PFSK-1 (cell line): ENCODE data around the gene SP8.

Experiments
- FOXP2 ChIP-seq: optimal IDR thresholded peaks from 2 replicates; pipeline ENCODE3; 2011; ENCODE audit warnings: borderline replicate concordance, control low read depth, inconsistent platforms; ENCODE audit not compliant: insufficient read depth; ENCODE audit errors: extremely low read length, extremely low read depth
- POLR2AphosphoS5 ChIP-seq: IDR thresholded peaks from 2 replicates; pipeline ENCODE4 v1.6.1; 2012; ENCODE audit warnings: low read depth, mild to moderate bottlenecking, control low read depth, low read length, moderate library complexity
- SIN3A ChIP-seq: IDR thresholded peaks from 2 replicates; pipeline ENCODE4 v1.6.1; 2012; ENCODE audit warnings: mild to moderate bottlenecking, low read length, moderate library complexity, borderline replicate concordance; ENCODE audit not compliant: insufficient read depth
- TAF1 ChIP-seq: IDR thresholded peaks from 2 replicates; pipeline ENCODE4 v1.6.1; 2012; ENCODE audit warnings: low read length, control low read depth, borderline replicate concordance; ENCODE audit not compliant: insufficient read depth
- TF ChIP-seq, protein P1 (sequence below), 2 experiments: IDR thresholded peaks; 2 replicates each; pipeline versions ENCODE4 v1.6.1 to v1.8.0; 2011 to 2012; ENCODE audit warnings: low read depth in 2 of 2, low read length in 2 of 2, control low read depth in 1 of 2, inconsistent platforms in 1 of 2, mild to moderate bottlenecking in 1 of 2, moderate library complexity in 1 of 2; ENCODE audit not compliant: insufficient read depth in 1 of 2

Gene SP8

DNA sequence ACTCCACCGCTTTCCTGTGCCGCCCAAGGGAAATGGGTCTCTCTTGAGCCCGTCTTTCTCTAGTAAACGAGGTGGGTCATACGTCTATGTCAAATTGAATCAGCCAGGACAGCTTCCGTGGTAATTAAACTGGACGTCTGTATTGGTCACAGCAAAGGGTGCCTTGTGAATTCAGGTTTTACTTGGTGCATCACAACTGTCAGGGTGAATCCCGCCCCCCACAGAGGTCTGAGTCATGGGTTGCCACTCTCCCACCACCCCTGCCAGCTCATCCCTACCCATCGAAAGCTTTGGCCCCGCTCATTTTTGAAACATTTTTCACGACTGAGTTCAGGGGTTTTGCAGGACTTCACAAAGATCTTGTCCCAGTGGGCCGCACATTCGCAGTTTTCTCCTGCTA, 8.0 kb upstream of the SP8 start:
- TF ChIP-seq TAF1 (no peak), FOXP2 (no peak), POLR2AphosphoS5 (no peak), SIN3A (no peak)
- TF ChIP-seq, protein P1, sequence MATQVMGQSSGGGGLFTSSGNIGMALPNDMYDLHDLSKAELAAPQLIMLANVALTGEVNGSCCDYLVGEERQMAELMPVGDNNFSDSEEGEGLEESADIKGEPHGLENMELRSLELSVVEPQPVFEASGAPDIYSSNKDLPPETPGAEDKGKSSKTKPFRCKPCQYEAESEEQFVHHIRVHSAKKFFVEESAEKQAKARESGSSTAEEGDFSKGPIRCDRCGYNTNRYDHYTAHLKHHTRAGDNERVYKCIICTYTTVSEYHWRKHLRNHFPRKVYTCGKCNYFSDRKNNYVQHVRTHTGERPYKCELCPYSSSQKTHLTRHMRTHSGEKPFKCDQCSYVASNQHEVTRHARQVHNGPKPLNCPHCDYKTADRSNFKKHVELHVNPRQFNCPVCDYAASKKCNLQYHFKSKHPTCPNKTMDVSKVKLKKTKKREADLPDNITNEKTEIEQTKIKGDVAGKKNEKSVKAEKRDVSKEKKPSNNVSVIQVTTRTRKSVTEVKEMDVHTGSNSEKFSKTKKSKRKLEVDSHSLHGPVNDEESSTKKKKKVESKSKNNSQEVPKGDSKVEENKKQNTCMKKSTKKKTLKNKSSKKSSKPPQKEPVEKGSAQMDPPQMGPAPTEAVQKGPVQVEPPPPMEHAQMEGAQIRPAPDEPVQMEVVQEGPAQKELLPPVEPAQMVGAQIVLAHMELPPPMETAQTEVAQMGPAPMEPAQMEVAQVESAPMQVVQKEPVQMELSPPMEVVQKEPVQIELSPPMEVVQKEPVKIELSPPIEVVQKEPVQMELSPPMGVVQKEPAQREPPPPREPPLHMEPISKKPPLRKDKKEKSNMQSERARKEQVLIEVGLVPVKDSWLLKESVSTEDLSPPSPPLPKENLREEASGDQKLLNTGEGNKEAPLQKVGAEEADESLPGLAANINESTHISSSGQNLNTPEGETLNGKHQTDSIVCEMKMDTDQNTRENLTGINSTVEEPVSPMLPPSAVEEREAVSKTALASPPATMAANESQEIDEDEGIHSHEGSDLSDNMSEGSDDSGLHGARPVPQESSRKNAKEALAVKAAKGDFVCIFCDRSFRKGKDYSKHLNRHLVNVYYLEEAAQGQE (IDR thresholded peaks at IDR 0.05; ENCODE audit: insufficient read depth in 1 of 2, low read depth in 2 of 2, low read length in 2 of 2) = no peak

DNA sequence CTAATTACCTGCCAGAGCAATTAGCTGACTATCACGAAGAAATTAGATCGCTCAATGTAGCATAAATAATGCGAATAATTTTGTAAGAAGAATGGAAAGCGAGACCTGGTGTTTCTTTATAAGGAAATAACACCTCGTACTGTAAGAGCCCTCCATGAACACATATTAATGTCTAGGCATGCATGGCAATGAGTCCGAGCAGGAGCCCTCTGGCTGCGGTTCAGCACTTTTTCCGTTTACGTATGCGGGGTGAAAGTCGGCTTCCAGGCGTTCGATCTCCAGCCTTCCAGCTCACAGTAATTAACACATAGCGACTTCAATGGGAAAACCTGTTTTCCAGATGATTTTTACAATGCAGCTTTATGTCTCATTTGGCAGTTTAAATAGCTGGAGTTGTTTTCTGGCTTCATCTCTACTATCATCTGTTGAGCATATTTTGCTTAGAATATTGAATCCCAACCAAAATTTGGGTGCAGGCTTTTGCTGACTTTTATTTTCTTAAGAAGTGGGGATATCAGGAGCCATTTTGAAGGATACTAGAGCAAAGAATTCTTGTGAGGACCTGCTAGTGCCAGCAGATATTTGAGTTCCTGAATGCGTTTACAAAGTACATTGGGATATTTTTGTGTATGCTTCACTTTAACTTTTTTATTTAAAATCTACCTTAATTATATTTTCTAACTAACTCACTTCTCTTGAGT, 7.2 kb upstream of the SP8 start:
- TF ChIP-seq, protein P1 (IDR thresholded peaks at IDR 0.05; ENCODE audit: insufficient read depth in 1 of 2, low read depth in 2 of 2, low read length in 2 of 2) = no peak

DNA sequence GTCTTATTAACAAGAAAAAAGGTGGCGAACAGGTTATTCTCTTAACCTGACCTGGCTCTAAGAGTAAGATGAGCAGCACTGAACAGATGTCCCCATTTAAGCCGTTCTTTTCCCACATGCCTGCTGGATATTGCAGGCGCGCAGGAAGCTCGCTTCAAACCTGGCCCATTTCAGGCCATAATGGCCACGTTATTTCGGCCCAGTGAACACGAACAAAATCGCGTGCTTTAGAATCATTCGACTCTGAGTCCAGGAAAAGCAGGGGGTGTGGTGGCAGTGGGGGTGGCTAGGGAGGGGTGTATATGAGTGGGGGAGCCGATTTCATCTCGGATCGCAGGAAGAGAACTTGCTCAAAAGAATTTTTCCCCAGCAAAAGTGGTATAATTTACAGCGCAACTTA, 6.6 kb upstream of the SP8 start:
- TF ChIP-seq SIN3A (no peak), POLR2AphosphoS5 (no peak), TAF1 (no peak), FOXP2 (no peak)
- TF ChIP-seq, protein P1 (IDR thresholded peaks at IDR 0.05; ENCODE audit: insufficient read depth in 1 of 2, low read depth in 2 of 2, low read length in 2 of 2) = no peak

DNA sequence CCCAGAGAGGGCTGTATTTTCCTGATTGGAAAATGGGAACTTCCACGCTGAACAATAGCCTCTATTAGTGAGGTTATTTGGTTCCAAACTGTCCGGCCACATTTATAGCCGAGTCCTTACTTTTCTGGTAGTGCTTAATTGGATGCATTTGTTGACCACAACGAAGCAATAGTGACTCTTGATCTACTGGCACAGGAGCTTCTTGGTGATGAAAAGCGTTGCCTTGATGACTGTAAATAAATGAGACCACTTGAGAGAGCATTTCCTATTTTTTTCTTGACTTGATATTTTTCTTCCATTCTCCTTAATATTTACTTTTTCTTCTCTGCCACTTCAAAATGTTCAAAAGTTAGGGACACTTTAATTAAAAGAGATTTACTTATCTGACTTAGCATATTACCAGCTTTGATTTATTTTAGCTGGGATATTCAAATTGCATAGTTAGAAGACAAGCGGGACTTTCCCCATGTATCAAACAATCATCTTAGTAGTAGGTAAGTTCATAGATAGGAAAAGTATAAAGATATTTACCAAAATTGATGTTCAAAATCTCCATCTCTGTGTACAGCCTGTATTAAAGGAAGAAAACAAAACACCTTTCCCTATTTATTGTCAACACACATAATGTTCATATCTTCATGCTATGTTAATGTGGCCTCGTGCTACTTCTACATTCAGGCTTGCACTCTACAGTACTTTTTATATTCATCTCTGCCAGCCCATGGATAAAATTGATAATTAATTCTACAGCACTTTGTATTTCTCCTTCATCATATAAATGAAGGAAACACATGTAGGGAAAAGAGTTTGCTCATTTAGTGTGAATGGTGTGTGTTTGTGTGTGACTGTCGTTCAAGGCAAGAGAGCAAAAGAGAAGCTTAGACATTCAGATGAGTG, 5.1 kb upstream of the SP8 start:
- no peak for TF ChIP-seq SIN3A
- TF ChIP-seq POLR2AphosphoS5 = no peak
- no peak for TF ChIP-seq FOXP2
- no peak for TF ChIP-seq TAF1
- TF ChIP-seq, protein P1 (IDR thresholded peaks at IDR 0.05; ENCODE audit: insufficient read depth in 1 of 2, low read depth in 2 of 2, low read length in 2 of 2) = no peak
